H1 (cell line): ENCODE results near the gene VEPH1. TPM values are rescaled to one million over a fixed set of nuclear protein-coding genes. Genes with fewer than 3 reads are reported as not detected.

Experiments
- CHD2 ChIP-seq: IDR thresholded peaks from 2 replicates; pipeline ENCODE4 v1.6.1; 2012; ENCODE audit warnings: low read length, improper control_type of control experiment
- E2F6 ChIP-seq: IDR thresholded peaks from 2 replicates; pipeline ENCODE4 v1.6.1; 2012; ENCODE audit warnings: inconsistent platforms
- RAD21 ChIP-seq, 2 experiments: IDR thresholded peaks in 1 of 2; conservative IDR thresholded peaks in 1 of 2; 2 replicates each; pipeline ENCODE4 v1.6.1; 2011; ENCODE audit warnings: low read depth in 2 of 2, low read length in 2 of 2, improper control_type of control experiment in 1 of 2, inconsistent platforms in 1 of 2, mild to moderate bottlenecking in 1 of 2, moderate library complexity in 1 of 2
- RBBP5 ChIP-seq: IDR thresholded peaks from 2 replicates; pipeline ENCODE4 v1.7.1; 2012; ENCODE audit warnings: low read depth, mild to moderate bottlenecking, inconsistent platforms, low read length, moderate library complexity, borderline replicate concordance
- TAF1 ChIP-seq: IDR thresholded peaks from 2 replicates; pipeline ENCODE4 v1.6.1; 2011; ENCODE audit warnings: mild to moderate bottlenecking, low read depth, low read length
- polyA plus RNA-seq, 7 experiments: library from polyadenylated mRNA; depleted of rRNA in 3 of 7; stranded (reverse) in 5 of 7; unstranded in 2 of 7; fragments of >200 nt in 5 of 7; fragments of 200-250 nt in 2 of 7; gene quantifications; 1 replicate in 5 of 7; 2 replicates in 1 of 7; 4 replicates in 1 of 7; pipeline versions ENCODE4 v1.2.1 to v1.2.3, GENCODE V29; 2011 to 2013; ENCODE audit warnings: missing spikeins in 2 of 7, mixed read lengths in 2 of 7
- total RNA-seq: library from RNA; stranded (reverse); fragmentation: NEBNext Ultra II Directional; extraction: Animal tissue kit (Norgen Biotek cat#: 25700); gene quantifications from 2 replicates; pipeline ENCODE4 v1.2.1, GENCODE V29; 2021
- TF ChIP-seq, protein P1 (sequence below): IDR thresholded peaks from 2 replicates; pipeline ENCODE4 v1.6.1; 2012; ENCODE audit warnings: low read length, inconsistent platforms

The VEPH1 gene
- total and polyA plus RNA-seq, 2 of the 8 experiments (the other 6 are each of a cell fraction or from before 2014, with no cell fraction given) = 12.0 to 18.3 TPM

GRCh38 chr3:157387708-157388435 lies 115.3 kb downstream of the VEPH1 start (continued):
- TF ChIP-seq, protein P1, sequence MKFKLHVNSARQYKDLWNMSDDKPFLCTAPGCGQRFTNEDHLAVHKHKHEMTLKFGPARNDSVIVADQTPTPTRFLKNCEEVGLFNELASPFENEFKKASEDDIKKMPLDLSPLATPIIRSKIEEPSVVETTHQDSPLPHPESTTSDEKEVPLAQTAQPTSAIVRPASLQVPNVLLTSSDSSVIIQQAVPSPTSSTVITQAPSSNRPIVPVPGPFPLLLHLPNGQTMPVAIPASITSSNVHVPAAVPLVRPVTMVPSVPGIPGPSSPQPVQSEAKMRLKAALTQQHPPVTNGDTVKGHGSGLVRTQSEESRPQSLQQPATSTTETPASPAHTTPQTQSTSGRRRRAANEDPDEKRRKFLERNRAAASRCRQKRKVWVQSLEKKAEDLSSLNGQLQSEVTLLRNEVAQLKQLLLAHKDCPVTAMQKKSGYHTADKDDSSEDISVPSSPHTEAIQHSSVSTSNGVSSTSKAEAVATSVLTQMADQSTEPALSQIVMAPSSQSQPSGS = no peak
- TF ChIP-seq E2F6 (no peak), TAF1 (no peak), RAD21 (IDR thresholded peaks at IDR 0.05 in 1 of 2, conservative IDR thresholded peaks at IDR 0.05 in 1 of 2; ENCODE audit: low read depth in 2 of 2, low read length in 2 of 2) (no peak), RBBP5 (no peak), CHD2 (no peak)
